Middle frontal gyrus (tissue), 1 donor: ENCODE data around the gene TMEM131.

Experiments used
- DNase-seq: peaks from one replicate; pipeline ENCODE4 v3.0.0-alpha.2; 2015; ENCODE audit warnings: low spot score; ENCODE audit errors: extremely low spot score

Gene TMEM131

DNA sequence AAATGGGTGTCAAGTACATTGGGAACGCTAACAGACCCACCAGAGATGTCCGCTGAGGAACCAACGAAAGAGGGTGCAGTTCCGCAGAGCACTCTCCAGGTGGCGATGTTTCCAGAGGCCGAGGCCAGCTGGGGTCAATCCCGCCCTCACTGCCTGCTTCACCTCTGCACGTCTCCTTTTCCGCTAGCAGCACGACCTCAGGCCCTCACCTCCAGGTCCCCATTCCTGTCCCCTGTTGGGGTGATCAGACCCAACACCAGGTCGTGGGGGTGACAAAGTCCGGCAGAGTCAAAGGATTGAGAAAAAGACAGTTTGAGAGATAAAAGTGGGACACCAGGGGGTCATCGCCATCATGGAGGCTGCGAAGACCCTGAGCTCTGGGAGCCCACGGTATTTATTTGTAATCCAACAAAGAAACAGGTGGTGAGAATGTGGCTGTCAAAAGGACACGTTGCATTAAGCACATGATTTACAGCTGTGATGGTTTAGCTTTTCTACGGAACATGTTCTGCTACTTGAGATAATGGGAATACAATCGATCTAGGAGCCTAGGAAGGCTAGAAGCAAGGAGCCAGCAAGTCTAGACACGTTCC lies 255.1 kb downstream of the TMEM131 start:
- DNase-seq, result no peak

DNA sequence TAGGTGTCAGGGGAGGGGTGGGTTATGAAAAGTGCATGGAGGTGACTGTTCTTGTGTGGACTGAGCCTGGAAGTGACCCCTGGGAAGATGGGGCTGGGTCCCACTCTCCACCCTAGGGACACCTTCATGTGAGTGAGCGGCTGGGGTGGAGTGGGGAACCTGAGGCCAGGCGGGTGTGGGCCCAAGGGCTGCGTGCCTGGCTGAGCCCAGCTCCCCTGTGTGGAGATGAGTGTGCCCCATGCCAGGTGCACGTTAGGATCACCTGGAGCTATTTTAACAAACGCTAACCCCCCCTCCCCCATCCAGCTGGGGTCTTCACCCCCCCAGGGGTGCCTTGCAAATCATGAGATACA lies 255.9 kb downstream of the TMEM131 start:
- no peak for DNase-seq

- no peak for DNase-seq
Measured at GRCh38 chr2:97739020-97739892, 256.5 kb downstream of the TMEM131 start.

GRCh38 chr2:97738179-97739019 lies 257.3 kb downstream of the TMEM131 start:
- no peak for DNase-seq

DNA sequence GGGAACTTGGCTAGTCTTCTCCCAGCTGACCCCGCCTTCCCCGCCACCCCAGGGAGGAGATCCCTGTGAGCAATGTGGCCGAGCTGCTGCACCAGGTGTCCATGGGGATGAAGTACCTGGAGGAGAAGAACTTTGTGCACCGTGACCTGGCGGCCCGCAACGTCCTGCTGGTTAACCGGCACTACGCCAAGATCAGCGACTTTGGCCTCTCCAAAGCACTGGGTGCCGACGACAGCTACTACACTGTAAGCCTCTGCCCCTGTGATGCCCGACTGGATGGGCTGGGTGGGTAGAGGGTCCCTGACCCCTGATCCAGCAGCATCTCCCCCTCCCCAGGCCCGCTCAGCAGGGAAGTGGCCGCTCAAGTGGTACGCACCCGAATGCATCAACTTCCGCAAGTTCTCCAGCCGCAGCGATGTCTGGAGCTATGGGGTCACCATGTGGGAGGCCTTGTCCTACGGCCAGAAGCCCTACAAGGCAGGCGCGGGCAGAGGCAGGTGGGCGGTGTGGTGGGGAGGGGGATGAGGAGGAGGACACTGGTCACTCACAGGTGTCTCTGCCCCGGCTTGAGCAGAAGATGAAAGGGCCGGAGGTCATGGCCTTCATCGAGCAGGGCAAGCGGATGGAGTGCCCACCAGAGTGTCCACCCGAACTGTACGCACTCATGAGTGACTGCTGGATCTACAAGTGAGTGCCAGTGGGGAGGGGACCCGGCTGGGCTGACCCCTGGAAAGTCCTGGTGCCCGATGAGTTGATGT lies 258.1 kb downstream of the TMEM131 start:
- no peak for DNase-seq

- DNase-seq, result no peak
Measured at GRCh38 chr2:97736608-97737330, 259.0 kb downstream of the TMEM131 start.

DNA sequence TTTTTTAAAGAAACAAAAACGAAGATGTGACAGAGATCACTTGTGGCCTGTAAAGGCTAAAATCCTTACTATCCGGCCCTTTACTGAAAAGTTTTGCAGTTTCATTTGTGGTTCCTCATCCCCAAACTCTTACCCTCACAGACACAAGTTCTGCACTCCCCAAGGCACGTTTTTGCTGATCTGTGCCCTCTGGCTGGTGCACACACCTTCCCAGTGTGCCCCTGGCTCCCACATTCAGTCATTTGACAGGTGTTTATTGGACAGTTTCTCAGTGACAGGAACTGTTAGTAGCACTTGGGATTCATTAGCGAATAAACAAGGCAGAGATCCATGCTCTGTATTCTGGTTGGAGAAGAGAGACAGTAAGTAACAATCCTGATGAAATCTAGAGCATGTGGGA lies 259.6 kb downstream of the TMEM131 start:
- DNase-seq, result no peak

DNA sequence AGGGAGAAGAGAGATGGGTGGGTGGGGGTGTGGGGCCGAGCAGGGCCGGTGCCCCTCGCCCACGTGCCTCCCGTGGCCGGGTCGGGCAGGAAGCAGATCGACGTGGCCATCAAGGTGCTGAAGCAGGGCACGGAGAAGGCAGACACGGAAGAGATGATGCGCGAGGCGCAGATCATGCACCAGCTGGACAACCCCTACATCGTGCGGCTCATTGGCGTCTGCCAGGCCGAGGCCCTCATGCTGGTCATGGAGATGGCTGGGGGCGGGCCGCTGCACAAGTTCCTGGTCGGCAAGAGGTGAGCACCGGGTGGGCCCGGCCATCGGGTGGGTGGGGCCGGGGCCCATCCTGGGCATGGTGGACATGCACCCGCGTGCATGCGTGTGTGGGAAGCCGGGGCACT lies 260.6 kb downstream of the TMEM131 start:
- no peak for DNase-seq

GRCh38 chr2:97734061-97735051 lies 261.4 kb downstream of the TMEM131 start:
- DNase-seq, result no peak

- no peak for DNase-seq
Measured at GRCh38 chr2:97733341-97734035, 262.3 kb downstream of the TMEM131 start.

- no peak for DNase-seq
Measured at GRCh38 chr2:97732436-97733340, 263.1 kb downstream of the TMEM131 start.

- no peak for DNase-seq
Measured at GRCh38 chr2:97731274-97732020, 264.3 kb downstream of the TMEM131 start.

DNA sequence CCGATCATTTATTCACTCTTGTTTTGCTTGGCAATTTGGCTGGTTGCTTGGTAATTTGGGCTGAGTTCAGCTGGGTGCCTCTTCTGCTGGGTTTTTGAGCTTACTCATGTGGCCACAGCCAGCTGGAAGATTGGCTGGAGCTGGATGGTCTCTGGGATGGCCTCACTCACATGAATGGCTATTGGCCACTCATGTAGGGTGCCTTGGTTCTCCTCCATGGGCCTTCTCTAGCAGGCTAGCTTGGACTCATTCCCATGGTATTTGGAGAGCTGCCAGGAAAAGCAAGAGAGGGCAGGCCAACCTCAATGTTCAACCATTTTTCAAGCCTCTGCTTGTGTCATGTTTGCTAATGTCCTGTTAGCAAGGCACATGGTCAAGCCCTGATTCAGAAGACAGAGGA lies 265.5 kb downstream of the TMEM131 start:
- DNase-seq, result no peak

DNA sequence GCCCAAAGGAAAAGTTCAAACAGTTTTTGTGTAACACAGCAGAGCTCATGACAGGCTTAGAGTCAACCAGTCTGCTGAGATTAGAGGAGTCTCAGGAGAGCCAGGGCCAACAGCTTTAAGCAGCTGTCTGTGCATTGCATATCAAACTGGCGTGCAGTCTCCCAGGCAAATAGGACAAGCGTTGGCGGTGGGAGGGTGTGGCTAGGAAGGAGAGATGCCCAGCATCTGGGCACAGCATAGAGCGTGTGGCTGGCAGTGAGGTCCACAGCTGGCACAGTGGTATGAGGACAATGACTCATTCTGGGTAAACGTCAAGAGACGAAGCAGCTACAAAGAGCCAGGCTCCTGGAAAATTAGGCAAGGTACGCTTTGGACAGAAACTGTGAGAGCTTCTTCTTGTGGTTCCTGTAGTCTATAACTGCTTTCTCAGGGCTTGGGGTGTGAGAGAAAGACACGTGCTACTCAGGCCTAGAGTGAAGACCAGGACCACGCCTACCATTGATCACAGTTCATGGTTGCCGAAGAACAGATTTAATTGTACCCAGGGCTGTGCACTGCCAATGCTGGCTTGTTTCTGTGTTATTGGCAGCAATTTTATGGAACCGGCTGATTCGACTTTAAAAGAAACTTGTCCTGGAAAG lies 267.5 kb downstream of the TMEM131 start:
- DNase-seq, result no peak

DNA sequence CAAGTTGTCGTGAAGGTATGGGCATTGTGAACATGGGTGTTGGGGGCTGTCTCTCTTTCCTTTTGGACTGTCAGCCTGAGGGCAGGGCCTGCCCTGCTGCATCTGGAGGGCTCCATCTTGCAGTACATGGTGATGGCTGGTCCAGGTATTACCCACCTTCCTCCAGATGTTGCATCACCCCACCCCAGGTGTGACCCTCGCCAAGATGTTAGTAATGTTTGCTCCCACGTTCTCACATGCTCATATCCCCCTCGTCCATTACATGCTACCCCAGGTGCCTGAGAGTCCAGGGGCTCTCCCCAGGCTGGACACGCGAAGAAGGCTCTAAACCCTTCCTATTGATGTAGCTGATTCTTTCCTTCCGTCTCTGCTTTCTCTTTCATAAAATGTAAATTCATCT lies 268.5 kb downstream of the TMEM131 start:
- no peak for DNase-seq

GRCh38 chr2:97726261-97727064 lies 269.3 kb downstream of the TMEM131 start:
- no peak for DNase-seq
